ENCODE results near the gene CD209.
A peak's percentile ranks its signal among the peaks of the same experiment; 100 is the strongest.
"Not testable (repeated sequence)": the region's sequence is repeated elsewhere in the genome, so short reads cannot be mapped to it uniquely, and the experiment has no call there.

Gene CD209, protein sequence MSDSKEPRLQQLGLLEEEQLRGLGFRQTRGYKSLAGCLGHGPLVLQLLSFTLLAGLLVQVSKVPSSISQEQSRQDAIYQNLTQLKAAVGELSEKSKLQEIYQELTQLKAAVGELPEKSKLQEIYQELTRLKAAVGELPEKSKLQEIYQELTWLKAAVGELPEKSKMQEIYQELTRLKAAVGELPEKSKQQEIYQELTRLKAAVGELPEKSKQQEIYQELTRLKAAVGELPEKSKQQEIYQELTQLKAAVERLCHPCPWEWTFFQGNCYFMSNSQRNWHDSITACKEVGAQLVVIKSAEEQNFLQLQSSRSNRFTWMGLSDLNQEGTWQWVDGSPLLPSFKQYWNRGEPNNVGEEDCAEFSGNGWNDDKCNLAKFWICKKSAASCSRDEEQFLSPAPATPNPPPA
- total RNA-seq: 0 reads per million in 3 donors

DNA sequence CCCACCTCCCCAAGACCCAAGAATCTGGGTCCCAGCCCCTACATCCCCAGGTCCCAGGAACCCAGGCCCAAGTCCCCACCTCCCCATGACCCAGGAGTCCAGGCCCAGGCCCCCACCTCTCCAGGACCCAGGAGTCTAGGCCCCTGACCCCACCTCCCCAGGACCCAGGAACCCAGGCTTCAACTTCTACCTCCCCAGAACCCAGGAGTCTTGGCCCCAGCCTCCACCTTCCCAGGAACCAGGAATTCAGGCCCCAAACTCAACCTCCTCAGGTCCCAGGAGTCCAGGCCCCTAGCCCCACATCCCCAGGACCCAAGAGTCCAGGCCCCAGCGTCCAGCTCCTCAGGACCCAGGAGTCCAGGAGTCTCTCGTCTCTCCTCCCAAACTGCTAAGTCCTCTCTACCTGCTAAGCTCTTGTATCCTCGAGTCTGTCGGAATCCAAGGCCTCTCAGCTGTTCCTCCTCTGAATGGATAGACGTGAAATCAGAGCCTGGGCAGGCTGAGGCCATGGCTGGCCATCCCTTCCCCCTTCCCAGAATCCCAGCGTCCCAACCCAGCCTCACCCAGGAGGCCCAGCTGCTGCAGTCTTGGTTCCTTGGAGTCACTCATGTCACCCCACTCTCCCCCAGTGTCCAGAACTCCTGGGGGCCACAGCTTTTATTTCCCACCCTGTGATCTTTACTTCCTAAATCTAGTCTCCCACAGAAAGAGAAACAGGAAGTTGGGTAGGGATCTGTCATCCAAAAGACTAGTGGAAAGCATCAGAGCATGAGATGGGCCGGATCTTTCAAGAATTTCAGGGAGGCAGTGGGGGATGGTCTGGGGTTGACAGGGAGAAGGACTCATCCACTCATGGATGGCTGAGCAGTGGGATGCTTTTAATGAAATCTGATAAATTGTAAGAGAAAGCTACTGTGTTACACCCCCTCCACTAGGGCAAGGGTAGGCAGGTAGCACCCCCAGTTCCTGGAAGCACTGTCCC lies at the start of gene CD209:
CD209 (minus strand) TSS at position 632 of the 982 bp plus-strand sequence; CDS start at position 609, 23 bp downstream.
- Histone ChIP-seq H3K9me3 (ENCODE audit: control insufficient read depth, low read length) (no peaks in the 10 kb centered on the region), H3K36me3 (ENCODE audit: control insufficient read depth, insufficient read depth, low read length) (no peaks in the 10 kb centered on the region), H3K27me3 (replicated peaks; ENCODE audit: control insufficient read depth, insufficient read depth, low read length, poor library complexity, severe bottlenecking) (peaks cover 7% of the 10 kb centered on the region), H3K27ac (ENCODE audit: insufficient read depth, low read length, poor library complexity, severe bottlenecking) (no peak within 1 kb of the TSS), H3K4me3 (ENCODE audit: insufficient read depth, low read depth, low read length, poor library complexity, severe bottlenecking) (no peak within 1 kb of the TSS), H3K4me1 (ENCODE audit: control insufficient read depth, insufficient read depth, low read length, poor library complexity, severe bottlenecking) (no peaks in the 10 kb centered on the region)
- DNase-seq: no peak

DNA sequence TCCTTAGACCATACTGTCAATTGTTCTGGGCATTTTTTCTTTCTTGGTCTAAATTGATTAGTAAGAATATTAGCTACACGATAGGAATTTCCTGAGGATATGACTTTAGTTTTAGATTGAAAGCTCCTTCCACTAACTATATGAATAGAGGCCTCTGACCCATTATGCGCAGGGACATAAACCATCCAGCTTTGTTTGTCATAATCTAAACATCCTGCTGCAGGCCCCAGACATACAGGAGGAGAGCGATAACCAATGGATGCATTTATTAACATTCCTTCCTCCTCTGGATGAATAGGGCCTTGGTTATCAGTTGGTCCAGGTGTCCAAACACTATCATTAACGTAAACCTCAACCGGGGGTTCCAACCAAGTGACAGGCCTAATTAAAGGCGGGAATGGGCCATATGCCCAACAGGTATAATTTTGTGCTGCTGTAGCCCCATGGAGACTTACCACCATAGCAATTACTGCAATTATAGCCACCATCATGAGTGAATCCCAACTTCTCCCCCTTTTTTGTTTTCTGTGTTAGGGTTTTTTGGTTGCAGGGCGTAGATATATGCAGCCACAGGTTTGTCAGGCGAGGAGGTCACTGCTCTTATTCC lies 48.3 kb upstream of the CD209 start:
- Histone ChIP-seq H3K9me3 (ENCODE audit: control insufficient read depth, low read length) (no peaks in the 10 kb centered on the region), H3K4me1 (ENCODE audit: control insufficient read depth, insufficient read depth, low read length, poor library complexity, severe bottlenecking) (no peaks in the 10 kb centered on the region), H3K4me3 (ENCODE audit: insufficient read depth, low read depth, low read length, poor library complexity, severe bottlenecking) (no peak overlapping the region), H3K27ac (ENCODE audit: insufficient read depth, low read length, poor library complexity, severe bottlenecking) (no peak overlapping the region), H3K36me3 (ENCODE audit: control insufficient read depth, insufficient read depth, low read length) (no peaks in the 10 kb centered on the region), H3K27me3 (replicated peaks; ENCODE audit: control insufficient read depth, insufficient read depth, low read length, poor library complexity, severe bottlenecking) (no peaks in the 10 kb centered on the region)
- DNase-seq: no peak

DNA sequence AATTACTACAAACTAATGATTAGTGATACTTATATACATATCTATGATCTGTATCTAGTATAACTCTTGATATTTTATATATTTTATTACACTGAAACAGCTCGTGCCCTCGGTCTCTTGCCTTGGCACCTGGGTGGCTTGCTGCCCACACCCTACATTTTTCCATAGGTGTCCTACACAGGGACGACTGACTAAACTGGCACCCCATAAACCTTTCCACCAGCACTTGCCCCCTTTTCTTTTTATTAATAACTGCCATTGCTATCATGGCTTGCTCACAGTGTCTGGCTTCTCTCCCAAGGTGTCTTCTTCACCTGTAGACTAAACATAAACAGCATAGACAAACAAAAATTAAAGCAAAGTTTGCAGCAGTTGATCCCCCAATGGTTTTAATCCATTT lies 46.2 kb upstream of the CD209 start:
- peaks cover 13% of the 10 kb centered on the region for H3K27me3 ChIP-seq (replicated peaks; ENCODE audit: control insufficient read depth, insufficient read depth, low read length, poor library complexity, severe bottlenecking)

DNA sequence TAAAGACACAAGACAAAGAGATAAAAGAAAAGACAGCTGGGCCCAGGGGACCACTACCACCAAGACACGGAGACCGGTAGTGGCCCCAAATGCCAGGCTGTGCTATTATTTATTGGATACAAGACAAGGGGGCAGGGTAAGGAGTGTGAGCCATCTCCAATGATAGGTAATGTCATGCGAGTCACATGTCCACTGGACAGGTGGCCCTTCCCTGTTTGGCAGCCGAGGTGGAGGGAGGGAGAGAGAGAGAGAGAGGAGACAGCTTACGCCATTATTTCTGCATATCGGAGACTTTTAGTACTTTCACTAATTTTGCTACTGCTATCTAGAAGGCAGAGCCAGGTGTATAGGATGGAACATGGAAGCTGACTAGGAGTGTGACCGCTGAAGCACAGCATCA lies 45.4 kb upstream of the CD209 start:
- H3K27ac ChIP-seq (ENCODE audit: insufficient read depth, low read length, poor library complexity, severe bottlenecking): not testable (repeated sequence)

More for the DNA sequence above, 46.2 kb upstream of the CD209 start:
- Histone ChIP-seq H3K4me3 (ENCODE audit: insufficient read depth, low read depth, low read length, poor library complexity, severe bottlenecking) (no peak overlapping the region), H3K9me3 (ENCODE audit: control insufficient read depth, low read length) (no peaks in the 10 kb centered on the region), H3K27ac (ENCODE audit: insufficient read depth, low read length, poor library complexity, severe bottlenecking) (no peak overlapping the region), H3K4me1 (ENCODE audit: control insufficient read depth, insufficient read depth, low read length, poor library complexity, severe bottlenecking) (peaks cover 11% of the 10 kb centered on the region), H3K36me3 (ENCODE audit: control insufficient read depth, insufficient read depth, low read length) (no peaks in the 10 kb centered on the region)
- DNase-seq: no peak

DNA sequence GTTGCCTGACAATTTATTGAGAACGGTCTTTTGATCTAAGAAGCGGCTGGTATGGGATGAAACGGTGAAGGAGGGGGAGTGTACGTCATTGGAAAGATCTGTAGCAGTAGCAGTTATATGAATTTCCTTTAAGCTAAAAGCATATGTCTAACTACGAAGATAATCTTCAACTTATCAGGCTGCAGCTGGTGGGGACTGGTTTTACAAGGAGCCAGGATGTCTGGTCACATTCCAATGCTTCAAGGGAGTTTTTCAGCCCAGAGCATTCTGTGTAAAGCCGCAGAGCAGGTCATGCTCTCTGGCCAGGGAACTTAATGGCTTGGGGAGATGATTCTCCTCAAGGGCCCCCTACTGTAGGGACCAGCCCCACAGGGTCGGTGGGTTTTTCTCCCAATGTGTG lies 44.9 kb upstream of the CD209 start:
- Histone ChIP-seq H3K27ac (ENCODE audit: insufficient read depth, low read length, poor library complexity, severe bottlenecking) (no peak overlapping the region), H3K27me3 (replicated peaks; ENCODE audit: control insufficient read depth, insufficient read depth, low read length, poor library complexity, severe bottlenecking) (peaks cover 25% of the 10 kb centered on the region), H3K9me3 (ENCODE audit: control insufficient read depth, low read length) (no peaks in the 10 kb centered on the region), H3K4me1 (ENCODE audit: control insufficient read depth, insufficient read depth, low read length, poor library complexity, severe bottlenecking) (peaks cover 11% of the 10 kb centered on the region), H3K4me3 (ENCODE audit: insufficient read depth, low read depth, low read length, poor library complexity, severe bottlenecking) (no peak overlapping the region), H3K36me3 (ENCODE audit: control insufficient read depth, insufficient read depth, low read length) (no peaks in the 10 kb centered on the region)
- DNase-seq: no peak

More for the DNA sequence above, 45.4 kb upstream of the CD209 start:
- Histone ChIP-seq H3K4me1 (ENCODE audit: control insufficient read depth, insufficient read depth, low read length, poor library complexity, severe bottlenecking) (peaks cover 11% of the 10 kb centered on the region), H3K27me3 (replicated peaks; ENCODE audit: control insufficient read depth, insufficient read depth, low read length, poor library complexity, severe bottlenecking) (peaks cover 21% of the 10 kb centered on the region)
- DNase-seq; H3K36me3 ChIP-seq (ENCODE audit: control insufficient read depth, insufficient read depth, low read length); H3K4me3 ChIP-seq (ENCODE audit: insufficient read depth, low read depth, low read length, poor library complexity, severe bottlenecking); H3K9me3 ChIP-seq (ENCODE audit: control insufficient read depth, low read length): not testable (repeated sequence)

DNA sequence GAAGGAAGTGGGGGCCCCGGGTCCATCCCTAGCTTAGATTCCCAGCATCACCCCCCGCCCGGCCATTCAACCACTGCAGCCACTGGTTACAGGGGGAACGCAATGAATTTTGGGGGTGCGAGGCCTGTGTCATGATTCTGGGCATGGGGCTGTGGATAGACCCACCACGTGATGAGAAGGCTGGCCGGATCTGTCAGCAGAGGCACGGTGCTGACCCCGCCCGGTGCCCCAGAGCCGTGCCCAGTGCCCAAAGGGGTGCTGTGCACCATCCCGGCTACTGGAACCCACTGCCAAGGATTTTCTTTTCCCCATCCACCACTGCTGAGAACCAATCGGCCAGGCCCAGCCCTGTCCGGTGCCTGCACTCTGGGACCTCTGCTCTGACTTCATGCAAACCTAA lies 43.1 kb upstream of the CD209 start:
- Histone ChIP-seq H3K27me3 (replicated peaks; ENCODE audit: control insufficient read depth, insufficient read depth, low read length, poor library complexity, severe bottlenecking) (peaks cover 29% of the 10 kb centered on the region), H3K9me3 (ENCODE audit: control insufficient read depth, low read length) (no peaks in the 10 kb centered on the region), H3K27ac (ENCODE audit: insufficient read depth, low read length, poor library complexity, severe bottlenecking) (no peak overlapping the region), H3K4me3 (ENCODE audit: insufficient read depth, low read depth, low read length, poor library complexity, severe bottlenecking) (no peak overlapping the region), H3K4me1 (ENCODE audit: control insufficient read depth, insufficient read depth, low read length, poor library complexity, severe bottlenecking) (peaks cover 11% of the 10 kb centered on the region), H3K36me3 (ENCODE audit: control insufficient read depth, insufficient read depth, low read length) (no peaks in the 10 kb centered on the region)
- no peak for DNase-seq

DNA sequence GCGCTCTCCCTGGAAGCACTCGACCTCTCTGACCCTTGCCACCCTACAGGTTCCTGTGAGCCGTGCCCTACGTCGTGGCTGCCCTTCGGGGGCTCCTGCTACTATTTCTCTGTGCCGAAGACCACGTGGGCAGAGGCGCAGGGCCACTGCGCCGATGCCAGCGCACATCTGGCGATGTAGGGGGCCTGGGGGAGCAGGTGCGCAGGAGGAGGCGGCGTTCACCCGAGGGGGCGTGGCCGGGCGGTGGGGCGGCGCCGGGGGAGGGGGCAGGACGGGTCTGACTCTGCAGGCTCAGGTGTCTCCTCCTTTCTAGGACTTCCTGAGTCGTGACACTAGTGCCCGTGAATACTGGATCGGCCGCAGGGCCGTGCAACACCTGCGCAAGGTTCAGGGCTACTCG lies 42.1 kb upstream of the CD209 start:
- peaks cover 29% of the 10 kb centered on the region for H3K27me3 ChIP-seq (replicated peaks; ENCODE audit: control insufficient read depth, insufficient read depth, low read length, poor library complexity, severe bottlenecking)
- H3K36me3 ChIP-seq (ENCODE audit: control insufficient read depth, insufficient read depth, low read length): no peaks in the 10 kb centered on the region
- H3K27ac ChIP-seq (ENCODE audit: insufficient read depth, low read length, poor library complexity, severe bottlenecking): no peak overlapping the region
- no peak overlapping the region for H3K4me3 ChIP-seq (ENCODE audit: insufficient read depth, low read depth, low read length, poor library complexity, severe bottlenecking)
- H3K4me1 ChIP-seq (ENCODE audit: control insufficient read depth, insufficient read depth, low read length, poor library complexity, severe bottlenecking): peaks cover 11% of the 10 kb centered on the region
- no peaks in the 10 kb centered on the region for H3K9me3 ChIP-seq (ENCODE audit: control insufficient read depth, low read length)
- DNase-seq: peak in 1 of 3 donors; percentile 7

DNA sequence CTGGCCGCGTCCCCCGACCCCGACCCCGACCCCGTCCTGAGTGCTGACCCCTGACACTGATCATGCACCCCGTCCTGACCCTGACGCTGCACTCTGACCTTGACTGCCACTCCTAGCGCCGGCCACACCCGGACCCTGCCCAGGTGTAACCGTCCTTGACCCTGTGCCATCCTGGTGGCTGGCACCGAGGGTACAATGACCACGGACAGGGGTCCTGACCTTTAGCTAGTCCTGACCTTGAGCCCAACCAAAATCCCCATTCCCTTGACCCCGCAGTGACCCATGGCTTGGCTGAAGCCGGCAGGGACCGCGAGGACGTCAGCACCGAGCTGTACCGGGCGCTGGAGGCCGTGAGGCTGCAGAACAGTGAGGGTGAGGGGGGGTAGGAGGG lies 41.6 kb upstream of the CD209 start:
- Histone ChIP-seq H3K36me3 (ENCODE audit: control insufficient read depth, insufficient read depth, low read length) (no peaks in the 10 kb centered on the region), H3K9me3 (ENCODE audit: control insufficient read depth, low read length) (no peaks in the 10 kb centered on the region), H3K4me3 (ENCODE audit: insufficient read depth, low read depth, low read length, poor library complexity, severe bottlenecking) (no peak overlapping the region), H3K4me1 (ENCODE audit: control insufficient read depth, insufficient read depth, low read length, poor library complexity, severe bottlenecking) (peaks cover 11% of the 10 kb centered on the region), H3K27me3 (replicated peaks; ENCODE audit: control insufficient read depth, insufficient read depth, low read length, poor library complexity, severe bottlenecking) (peaks cover 29% of the 10 kb centered on the region), H3K27ac (ENCODE audit: insufficient read depth, low read length, poor library complexity, severe bottlenecking) (no peak overlapping the region)
- no peak for DNase-seq

DNA sequence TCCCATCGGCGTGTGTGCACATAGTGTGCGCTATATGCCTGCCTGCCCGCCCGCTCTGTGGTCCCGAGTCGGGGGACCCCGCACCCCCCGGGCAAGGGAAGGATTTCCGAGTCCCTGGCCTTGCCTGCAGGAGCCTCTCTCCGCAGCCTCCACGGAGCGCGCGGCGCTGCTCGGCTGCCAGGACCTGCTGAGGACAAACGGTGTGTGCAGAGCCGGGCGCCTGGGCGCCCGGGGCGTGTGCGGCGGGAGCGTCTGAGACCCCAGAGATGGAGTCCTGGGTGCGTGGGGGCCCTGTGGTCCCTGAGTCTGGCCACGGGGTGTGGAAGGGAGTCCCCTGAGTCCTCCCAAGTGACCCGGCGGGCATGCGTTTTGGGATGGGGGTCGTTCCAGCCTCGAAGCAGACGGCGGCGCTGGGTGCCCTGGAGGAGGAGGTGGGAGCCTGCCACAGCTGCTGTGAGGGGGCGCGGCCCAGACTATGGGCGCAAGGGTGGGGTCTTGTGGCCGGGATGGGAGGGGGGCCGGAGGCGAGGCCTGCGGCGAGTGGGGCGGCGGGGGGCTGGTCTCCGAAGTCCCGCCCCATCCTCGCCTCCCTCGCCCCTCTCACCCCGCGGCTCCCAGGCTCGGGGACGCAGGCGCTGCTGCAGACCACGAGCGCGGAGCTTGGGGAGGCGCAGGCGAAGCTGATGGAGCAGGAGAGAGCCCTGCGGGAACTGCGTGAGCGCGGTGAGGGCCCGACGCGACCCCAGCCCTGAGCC lies 41.0 kb upstream of the CD209 start:
- H3K36me3 ChIP-seq (ENCODE audit: control insufficient read depth, insufficient read depth, low read length): no peaks in the 10 kb centered on the region
- no peak for DNase-seq
- H3K9me3 ChIP-seq (ENCODE audit: control insufficient read depth, low read length): no peaks in the 10 kb centered on the region
- no peak overlapping the region for H3K4me3 ChIP-seq (ENCODE audit: insufficient read depth, low read depth, low read length, poor library complexity, severe bottlenecking)
- H3K27ac ChIP-seq (ENCODE audit: insufficient read depth, low read length, poor library complexity, severe bottlenecking): no peak overlapping the region
- H3K27me3 ChIP-seq (replicated peaks; ENCODE audit: control insufficient read depth, insufficient read depth, low read length, poor library complexity, severe bottlenecking): peaks cover 29% of the 10 kb centered on the region
- H3K4me1 ChIP-seq (ENCODE audit: control insufficient read depth, insufficient read depth, low read length, poor library complexity, severe bottlenecking): peaks cover 11% of the 10 kb centered on the region
